Smooth muscle cell of the brain vasculature (primary cell): ENCODE results near the gene MYO1C.
A peak's percentile ranks its signal among the peaks of the same experiment; 100 is the strongest.
"Not testable (repeated sequence)": the region's sequence is repeated elsewhere in the genome, so short reads cannot be mapped to it uniquely, and the experiment has no call there.

Experiments used
- DNase-seq: peaks from one replicate; pipeline ENCODE4 v3.0.0-alpha.2; 2012; ENCODE audit warnings: low read depth, low spot score

MYO1C gene

DNA sequence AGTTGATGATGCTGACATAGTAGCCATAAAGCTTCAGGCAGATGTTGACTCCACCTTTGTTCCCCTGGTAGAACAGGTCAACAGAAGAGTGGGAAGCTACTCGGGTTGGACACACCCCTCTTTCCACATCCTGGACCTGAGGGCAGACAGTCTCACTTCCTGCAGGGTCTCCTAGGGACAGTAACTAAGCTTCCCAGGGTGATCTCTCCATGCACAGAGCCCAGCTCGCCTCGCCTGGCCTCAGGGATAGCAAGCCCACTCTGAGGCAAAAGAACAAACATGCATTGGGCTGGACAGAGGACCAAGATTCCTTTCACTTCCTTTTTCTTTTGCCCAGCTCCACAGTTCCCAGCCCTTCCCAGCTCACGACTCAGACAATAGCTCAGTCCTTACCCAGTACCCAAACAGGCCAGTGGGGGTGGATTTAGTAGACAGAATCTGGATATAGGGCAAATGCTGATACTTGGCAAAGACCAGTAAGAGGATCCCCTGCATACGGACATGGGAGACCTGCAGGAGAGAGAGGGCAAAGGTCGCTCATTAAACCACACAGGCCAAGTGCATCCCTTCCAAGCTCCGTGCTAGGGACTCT lies 16.9 kb upstream of the MYO1C start:
- no peak for DNase-seq

DNA sequence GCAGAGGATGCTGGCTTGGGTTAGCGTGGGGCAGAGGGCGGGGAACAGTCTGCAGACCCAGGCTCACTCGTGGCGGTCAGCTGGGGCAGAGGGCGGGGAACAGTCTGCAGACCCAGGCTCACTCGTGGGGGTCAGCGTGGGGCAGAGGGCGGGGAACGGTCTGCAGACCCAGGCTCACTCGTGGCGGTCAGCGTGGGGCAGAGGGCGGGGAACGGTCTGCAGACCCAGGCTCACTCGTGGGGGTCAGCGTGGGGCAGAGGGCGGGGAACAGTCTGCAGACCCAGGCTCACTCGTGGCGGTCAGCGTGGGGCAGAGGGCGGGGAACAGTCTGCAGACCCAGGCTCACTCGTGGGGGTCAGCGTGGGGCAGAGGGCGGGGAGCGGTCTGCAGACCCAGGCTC lies 16.2 kb upstream of the MYO1C start:
- not testable (repeated sequence) for DNase-seq

DNA sequence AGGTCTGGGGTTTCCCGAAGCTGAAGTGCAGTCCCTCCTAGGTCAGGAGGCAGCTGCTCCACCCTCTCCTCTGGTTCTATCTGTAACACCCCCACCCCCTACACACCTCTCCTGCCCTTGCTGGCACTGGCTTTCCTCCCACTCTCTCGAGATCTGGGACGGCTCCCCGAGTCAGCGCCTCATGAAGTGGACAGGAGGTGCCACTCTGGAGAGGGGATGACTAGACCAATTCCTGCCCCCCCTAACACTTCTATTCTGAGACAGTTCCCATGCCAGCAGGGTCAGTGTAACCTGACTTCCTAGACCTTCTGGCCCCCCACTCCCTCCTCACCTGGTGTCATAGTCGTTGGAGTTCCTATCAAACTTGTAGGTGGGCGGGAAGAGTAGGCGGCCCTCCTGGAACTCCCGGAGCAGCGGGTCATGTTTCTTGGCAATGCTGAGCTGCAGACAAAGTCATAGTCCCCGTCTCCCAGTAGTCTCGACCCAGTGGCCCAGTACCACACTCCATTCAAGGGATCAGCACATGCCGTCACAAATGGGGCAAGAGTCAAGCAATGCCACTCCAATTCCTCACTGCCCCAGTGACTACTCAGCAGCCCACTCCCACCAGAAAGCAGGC lies 14.3 kb upstream of the MYO1C start:
- DNase-seq = no peak

DNA sequence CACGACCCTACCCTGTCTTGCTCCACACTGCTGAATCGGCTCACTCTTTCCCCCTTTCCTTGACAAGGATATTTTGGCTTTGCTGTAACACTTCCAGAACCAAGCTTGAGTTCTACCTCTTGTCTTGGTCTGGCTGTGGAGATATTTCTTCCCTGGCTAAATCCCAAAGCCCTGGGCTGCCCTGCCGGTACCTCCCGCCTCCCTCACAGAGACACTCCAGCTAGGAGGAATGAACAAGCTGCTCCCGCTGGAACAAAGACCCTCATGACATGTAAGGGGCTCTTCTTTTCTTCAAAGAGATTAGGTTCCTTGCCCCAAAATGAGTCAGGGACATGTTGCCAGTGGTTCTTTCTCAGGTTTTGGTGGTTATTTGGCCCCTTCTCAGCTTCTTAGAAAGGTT lies 13.1 kb upstream of the MYO1C start:
- no peak for DNase-seq

DNA sequence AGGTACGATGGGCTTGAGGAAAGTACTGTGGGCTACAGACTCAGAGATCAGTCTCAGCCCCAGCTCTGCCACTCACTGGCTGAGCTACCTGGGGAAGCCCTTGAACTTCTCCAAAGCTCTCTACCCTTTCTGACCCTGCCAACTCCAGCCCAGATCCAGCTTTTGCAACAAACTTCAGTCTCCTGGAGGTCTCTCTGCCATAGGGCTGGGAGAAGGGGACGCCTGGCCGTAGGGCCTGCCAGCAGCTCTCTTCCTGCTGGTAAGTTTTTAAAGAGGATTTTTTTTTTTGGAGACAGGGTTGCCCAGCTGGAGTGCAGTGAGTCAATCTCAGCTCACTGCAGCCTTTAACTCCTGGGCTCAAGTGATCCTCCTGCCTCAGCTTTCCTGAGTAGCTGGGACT lies 12.4 kb upstream of the MYO1C start:
- no peak for DNase-seq

DNA sequence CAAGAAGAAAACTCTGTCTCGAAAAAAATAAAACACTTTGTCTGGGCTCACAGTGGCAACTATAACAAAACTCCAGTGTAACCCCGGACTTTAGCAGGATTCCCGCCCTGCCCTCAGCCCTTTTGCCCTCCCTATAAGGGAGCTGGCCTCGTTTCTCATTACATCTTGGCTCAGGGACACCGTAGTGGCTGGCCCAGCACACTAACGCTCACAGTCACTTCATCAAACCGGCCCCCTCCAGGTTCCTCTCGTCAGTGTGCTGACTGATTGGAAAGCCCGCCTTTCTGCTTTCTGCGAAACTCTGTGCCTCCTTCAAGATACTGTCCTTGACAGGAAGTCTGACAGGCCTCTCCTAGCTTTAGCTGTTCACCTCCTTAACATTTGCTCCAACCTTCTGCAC lies 11.2 kb upstream of the MYO1C start:
- DNase-seq = no peak

DNA sequence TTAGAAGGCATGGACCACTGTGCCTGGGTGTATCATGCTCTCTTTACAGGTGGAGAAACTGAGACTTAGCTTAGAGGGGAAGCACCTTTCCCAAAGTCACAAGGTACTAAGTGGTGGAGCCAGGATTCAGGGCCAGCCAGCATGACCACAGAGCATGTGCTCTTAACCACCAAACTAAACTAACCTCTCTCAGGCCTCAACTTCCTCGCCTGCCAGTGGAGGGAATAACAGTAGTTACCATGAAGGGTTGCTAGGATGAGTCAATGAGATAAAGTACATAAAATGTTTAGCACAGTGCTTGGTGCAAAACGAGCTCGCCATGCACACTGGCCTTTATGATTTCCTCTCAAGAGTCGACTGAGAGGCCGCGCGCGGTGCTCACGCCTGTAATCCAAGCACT lies 6.4 kb upstream of the MYO1C start:
- no peak for DNase-seq

DNA sequence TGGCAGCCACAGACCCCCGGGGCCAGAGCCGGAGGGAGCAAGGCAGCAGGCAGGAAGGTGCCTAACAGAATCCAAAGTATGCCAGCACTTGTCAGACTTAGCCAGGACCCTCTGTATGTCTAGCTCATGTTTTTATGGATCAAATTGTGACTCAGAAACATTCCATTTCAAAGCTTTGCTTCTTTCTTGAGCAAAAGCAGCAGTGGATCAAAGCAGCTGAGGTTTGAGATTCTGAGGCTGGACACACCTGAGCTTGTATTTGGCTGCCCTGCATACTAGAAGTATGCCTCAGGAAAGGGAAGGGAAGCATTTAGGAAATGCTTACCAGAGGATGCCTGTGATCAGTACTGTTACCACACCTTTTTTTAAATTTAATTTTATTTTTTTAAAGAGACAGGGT lies 5.7 kb upstream of the MYO1C start:
- DNase-seq = no peak

DNA sequence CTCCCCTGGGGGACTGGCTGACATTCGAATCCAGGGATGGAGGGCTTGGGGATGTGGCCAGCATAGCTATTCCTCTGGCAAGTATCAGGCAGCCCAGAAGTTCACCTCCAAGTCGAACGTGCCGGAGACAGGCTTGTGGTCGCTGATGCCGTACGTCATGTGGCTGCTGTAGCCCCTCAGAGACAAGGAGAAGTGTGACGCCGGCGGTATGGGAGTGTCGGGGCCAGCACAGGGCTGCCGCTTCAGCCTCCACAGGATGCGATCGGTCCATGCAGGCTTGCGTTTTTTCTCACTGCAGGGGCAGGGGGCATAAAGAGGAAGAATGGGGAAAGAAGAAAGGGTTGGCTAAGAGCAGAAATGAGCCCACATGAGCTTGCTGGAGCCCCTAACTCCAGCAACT lies 5.3 kb upstream of the MYO1C start:
- DNase-seq = no peak

DNA sequence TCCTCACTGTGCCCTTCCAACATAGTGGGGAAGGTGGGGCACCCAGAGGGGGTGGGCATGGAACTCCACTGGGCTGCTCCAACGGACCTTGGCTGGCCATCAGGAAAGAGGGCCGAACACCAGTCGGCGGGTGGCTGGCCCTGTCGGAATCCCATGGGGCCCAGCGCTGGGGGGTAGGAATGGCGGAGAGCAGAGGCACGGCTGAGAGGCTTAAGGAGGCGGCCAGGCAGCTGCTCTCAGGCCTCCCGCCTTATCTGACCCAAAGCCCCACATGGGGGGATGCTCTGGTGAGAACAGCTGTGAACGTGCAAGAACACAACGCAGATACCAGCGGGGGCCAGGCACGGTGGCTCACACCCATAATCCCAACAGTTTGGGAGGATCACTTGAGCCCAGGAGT lies 4.4 kb upstream of the MYO1C start:
- DNase-seq = no peak

DNA sequence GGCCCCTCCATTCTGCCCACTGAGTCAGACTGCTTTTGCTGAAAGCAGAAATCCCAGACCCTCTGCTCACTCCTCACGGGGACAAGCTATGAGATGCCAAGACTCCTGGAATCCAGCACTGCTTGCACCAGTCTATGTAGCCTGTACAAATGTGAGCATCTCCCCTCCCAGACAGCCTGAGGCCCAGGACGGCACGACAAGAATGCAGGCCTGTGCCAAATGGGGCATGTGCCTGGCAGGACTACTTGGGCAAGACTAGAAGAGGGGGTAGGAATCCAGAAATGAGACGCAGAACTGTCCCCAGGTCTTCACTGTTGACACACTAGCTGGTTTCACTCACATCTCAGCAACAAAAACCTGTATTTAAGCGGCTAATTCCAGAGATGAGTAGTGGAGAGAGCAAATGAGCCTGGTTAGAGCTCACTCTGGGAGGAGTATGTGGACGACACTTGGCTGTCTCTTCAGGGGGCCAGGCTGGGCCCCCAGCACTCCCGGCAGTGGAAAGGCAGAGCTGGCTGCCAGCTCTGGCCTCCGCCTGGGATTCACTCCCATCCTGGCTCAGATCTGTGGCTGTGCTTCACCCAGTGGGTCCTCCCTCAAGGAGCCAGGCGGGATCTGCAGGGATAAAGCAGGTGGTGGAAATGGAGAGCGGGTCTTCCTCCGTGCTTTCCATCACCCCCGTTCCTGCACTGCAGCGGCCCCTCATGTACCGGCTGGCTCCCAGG lies 2.9 kb upstream of the MYO1C start:
- DNase-seq = no peak

DNA sequence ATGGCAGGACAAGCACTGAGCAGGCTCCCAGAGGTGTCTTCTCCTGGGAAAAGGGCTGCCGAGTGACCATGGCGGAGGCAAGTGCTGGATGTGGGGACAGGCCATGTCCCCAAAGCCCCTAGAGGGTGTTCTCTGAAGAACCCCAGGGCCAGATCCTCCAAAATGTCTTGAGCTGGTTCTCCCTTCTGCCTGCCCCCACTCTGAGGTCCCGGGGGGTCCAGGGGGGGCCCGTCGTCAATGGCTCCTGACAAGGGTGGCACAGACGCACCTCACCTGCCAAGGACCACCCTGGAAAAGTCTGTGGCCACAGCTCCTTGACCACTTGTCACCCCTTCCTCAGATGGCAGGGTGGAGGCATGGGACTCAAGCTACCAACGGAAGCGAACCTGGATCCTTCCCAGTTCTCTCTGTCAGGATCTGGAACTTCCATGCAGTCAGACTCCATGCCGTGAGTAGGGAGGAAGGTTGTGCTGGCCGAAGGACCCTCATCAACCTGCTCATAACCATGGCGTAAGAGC lies 2.3 kb upstream of the MYO1C start:
- DNase-seq = no peak

DNA sequence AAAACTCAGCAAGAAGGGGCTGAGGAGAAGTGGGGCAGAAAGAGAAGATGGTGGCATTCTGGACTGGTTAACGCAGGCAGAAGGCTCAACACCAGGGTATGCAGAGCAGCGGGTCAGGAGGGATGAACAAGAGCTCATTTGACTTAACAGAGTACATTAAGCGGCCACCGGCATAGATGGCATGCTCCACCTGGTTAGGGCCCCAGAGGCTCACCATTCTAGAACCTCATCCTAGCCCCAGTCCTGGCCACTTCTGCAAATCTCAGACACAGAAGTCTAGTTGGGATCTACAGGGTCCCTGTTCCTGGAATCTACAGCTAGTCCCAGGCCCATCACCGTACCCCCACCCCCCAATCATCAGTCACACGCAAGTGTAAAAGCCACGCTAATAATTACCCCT lies 1.7 kb upstream of the MYO1C start:
- DNase-seq = no peak

DNA sequence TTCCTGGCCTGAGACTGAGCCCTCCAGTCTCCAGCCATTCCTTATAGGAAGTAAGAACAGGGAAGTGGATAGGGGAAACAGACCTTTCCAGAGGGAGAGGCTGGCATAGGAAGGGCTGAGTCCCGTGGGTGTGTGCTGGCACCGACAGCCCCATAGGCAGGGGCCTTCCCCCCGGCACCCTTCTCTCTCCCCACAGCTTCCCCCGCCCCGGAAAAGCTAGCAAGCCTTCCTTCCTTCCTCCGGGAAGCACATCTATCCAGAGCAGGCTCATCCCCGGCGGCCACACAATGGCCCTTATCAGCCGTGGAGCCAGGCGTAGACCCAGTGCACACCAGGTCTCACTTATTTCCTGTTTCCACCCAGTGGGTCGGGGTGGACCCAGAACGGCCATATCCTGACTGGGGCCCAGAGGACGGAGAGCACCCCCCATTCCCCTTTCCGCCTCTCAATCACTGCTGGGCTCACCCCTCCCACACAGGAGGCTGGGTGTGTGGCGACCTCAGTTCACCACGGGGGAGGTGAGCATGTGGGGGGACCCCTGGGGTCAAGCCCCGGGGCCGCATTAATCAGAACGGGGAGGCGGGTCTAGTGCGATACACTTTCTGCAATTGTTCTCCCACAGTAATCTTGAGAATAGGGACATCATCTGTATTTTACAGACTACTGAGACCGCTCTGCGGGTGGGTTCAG lies 950 bp upstream of the MYO1C start:
- DNase-seq = no peak

DNA sequence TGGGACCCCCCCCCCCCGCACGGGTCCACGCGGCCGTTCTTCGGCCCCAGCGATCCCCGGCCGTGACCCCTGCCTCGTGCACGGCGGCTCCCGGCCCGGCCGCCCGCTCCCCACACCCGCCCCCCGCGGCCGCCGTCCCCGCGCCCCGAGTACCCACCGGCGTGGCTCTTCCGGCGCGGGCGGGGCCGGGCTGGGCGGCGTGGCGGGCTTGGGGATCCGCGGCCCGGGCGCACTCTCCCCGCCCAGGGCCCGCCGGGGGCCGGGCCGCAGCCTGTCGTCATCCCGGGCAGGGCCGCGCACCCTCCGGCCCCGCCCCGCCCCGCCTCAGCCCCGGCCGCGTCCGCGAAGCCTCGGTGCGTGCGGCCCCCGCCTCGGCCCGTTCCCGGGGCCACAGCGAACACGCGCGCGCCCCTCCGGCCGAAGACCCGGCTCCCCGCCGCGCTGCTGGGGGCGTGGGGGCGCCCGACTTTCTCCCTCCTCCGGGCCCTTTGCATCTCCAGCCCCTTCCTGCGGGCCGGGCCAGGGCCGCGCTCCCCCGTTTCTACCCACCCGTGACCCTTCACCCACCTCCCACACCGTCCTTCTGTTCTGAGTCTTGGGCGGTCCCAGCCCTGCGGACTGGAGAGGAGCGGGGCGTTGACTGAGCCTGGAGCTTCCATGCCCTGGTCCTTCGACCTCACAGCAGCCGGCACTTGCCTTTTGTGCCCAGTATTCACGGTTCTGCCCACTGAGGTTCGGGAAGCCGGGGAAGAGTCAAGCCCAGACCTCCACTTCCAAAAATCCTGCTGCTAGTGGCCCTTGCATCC lies 840 bp downstream of the MYO1C start:
- no peak for DNase-seq

DNA sequence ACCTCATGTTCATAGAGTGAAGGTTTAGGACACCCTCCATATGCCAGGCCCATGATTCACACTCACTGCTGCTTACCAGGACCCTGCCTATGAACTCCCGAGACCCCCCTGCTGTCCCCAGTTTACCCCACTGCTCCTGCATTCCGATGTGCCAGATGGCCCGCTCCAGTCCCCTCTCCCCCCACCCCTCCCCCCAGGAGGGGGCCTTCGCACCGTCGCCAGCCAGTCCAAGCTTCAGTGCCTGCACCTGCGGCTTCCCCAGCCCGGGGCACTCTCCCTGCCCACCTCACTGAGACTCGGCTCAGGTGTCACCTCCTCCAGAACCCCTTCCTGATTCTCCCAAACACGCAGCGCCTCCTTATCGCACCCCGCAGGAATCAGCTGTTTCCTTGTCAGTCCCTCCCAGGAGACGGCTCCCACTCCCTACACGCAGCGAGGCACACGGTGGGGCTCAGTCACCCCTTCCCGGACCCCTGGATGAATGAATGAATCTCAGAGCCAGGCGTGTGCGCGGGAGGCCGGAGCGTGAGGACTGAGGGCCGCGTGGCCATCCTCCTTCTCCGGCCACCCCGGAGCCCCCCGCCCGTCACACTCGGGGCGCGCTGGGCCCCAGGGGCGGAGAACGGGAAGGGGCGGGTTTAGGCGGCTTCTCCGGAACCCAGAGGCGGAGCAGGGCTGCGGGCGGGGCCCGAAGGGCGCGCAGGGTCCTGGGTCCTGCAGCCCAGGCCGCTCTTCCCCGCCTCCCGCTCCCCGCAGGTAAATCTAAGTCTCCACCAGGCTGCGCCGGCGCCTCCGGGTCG lies 1.6 kb downstream of the MYO1C start:
- no peak for DNase-seq

DNA sequence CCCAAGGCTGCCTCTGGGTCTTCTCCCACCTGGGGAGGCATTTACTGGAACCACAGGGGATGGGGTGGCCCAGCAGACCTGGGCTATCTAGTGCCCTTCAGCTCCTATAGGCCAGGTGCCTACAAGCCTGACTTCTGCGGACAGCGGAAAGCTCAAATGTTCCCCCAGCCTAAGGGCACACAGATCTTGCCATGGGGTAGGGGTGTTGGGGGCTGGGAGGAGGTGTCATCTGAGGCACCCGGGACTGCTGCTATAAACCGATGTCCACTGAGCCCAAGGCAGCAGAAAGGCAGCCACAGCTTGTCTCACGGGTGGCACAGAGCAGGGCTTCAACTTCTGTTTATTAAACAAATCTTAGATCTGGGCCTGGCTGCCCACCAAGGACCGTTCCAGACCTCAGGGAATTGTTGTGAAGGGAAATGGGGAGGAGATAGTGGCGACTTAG lies 3.6 kb downstream of the MYO1C start:
- DNase-seq = no peak

DNA sequence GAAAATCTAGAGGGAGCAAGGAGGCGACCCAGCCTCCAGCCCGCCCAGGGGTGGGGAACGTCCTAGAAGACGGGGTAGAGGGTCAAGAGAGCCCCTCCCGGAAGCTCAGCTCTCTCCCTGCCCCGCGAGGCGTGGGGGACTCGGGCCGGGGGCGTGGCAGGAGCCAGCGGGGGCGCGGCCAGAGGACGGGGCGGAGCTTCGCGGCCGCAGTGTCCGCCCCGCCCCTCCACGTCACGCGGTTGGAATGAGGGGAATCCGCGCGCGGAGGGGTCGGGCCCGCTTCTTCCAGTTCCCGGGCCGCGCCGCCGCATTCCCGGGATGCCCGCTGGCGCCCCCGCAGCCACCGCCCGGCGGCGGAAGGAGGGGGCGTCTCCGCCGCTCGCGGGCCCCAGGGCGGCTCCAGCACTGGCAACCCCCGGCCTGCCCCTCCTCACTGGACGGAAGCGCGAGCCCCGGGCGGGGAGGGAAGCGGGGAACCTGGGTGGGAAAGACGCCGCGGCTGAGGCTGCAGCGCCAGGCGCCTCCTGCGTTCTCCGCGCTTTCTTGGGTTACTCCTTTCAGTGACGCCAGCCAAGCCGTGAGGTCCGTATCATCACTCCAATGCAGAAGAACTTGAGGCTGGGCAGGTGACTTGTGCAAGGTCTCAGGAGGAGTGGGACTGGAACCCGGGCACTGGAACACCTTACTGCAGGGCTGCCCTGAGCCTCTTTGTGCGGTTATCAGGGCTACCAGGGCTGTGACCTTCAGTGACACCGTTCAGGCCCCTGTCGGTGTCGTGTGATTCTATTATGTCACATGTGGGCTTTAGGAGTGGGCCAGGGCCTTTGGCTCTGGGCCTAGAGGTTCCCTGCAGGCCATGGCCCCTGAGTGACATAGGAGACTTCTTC lies 4.3 kb downstream of the MYO1C start:
- DNase-seq = peak; percentile 26

DNA sequence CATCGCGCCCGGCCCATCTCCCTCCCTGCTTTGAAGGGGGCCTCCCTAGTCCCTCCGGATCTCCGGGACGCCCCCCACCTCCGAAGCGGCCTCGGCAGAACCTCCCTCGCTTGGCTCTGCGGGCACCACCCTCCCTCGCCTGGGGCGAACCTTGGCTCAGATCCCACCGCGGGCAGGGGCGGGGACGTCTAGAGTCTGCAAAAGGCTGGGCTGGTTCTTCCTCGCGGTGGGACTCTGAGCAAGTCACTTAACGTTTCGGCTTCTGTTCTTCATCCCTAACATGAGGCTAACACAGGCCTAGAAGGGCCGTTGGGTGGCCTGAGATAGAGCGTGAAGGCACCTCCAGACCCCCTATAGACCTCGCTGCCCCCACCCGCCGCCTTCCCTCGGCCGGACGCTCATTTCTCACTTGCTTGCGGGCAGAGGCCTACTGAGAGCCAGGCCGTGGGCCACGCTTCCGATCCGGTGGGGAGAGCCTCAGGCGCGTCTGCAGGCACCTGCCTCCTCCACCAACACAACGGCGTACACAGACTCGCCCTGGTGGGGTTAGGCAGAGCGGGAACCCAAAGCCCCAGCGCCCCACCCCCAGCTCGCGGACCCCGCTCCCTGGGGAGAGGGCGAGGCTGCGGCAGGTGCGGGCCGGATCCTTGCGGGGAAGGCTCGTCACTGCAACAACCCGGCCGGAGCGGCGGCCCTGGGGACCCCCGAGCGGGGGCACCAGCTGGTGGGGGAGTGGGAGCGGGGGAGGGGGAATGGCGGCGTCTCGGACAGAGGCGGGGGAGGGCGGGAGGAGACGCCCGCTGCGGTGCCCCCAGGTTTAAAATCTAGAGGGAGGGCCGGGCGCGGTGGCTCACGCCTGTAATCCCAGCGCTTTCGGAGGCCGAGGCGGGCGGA lies 5.4 kb downstream of the MYO1C start:
- DNase-seq = peak; percentile 23
